Tibial artery (tissue), 4 donors: ENCODE results near the gene IQCF6.
A peak's percentile ranks its signal among the peaks of the same experiment; 100 is the strongest.
"Not testable (repeated sequence)": the region's sequence is repeated elsewhere in the genome, so short reads cannot be mapped to it uniquely, and the experiment has no call there.

Experiments
- DNase-seq, 2 donors: peaks; one replicate each; pipeline ENCODE4 v3.0.0-alpha.2; 2019
- H3K27ac ChIP-seq, 2 donors: fragments of 200-600 bp; sonication (generic) in 1 of 2; 1 replicate in 1 of 2; 2 replicates in 1 of 2; pipeline ENCODE4 v1.5.1; 2018 to 2019; ENCODE audit warnings: mild to moderate bottlenecking in 1 of 2
- H3K27me3 ChIP-seq, 2 donors: fragments of 200-600 bp; sonication (generic) in 1 of 2; one replicate each; pipeline versions ENCODE4 v1.5.1 to v1.6.0; 2016 to 2019
- H3K36me3 ChIP-seq, 3 donors: fragments of 200-600 bp; sonication (generic) in 2 of 3; one replicate each; pipeline ENCODE4 v1.5.1; 2016 to 2019; ENCODE audit warnings: mild to moderate bottlenecking in 2 of 3
- H3K4me1 ChIP-seq, 4 donors: fragments of 200-600 bp; sonication (generic) in 2 of 4; 1 replicate in 3 of 4; 2 replicates in 1 of 4; pipeline ENCODE4 v1.5.1; 2016 to 2019
- H3K4me3 ChIP-seq, 2 donors: fragments of 200-600 bp; sonication (generic) in 1 of 2; 1 replicate in 1 of 2; 2 replicates in 1 of 2; pipeline ENCODE4 v1.5.1; 2018 to 2019; ENCODE audit warnings: mild to moderate bottlenecking in 2 of 2
- H3K9me3 ChIP-seq, 3 donors: fragments of 200-600 bp; sonication (generic) in 1 of 3; one replicate each; pipeline ENCODE4 v1.5.1; 2016 to 2019
- CTCF ChIP-seq, 2 experiments: fragments of 200-600 bp in 1 of 2; fragments of 450-650 bp in 1 of 2; IDR thresholded peaks; one replicate each; pipeline ENCODE4 v1.5.1; 2017 to 2019; ENCODE audit warnings: antibody characterized with exemption in 2 of 2, mild to moderate bottlenecking in 1 of 2, moderate library complexity in 1 of 2
- intact Hi-C: fragments of 100-400 bp; cut with DNase I; formaldehyde crosslinking; loops from one replicate; pipeline ENCODE4 v1.15.0; 2023; ENCODE audit warnings: low total_unique reads

IQCF6 gene

GRCh38 chr3:51748327-51748726 lies 30.7 kb downstream of the IQCF6 start:
- Histone ChIP-seq H3K4me1 (no peaks in the 10 kb centered on the region), H3K4me3 (no peak overlapping the region), H3K27ac (no peak overlapping the region), H3K27me3 (no peaks in the 10 kb centered on the region), H3K36me3 (no peaks in the 10 kb centered on the region), H3K9me3 (no peaks in the 10 kb centered on the region)
- no peak for TF ChIP-seq CTCF (IDR thresholded peaks at IDR 0.05)
- intact Hi-C loops: no loop called here
- no peak for DNase-seq

GRCh38 chr3:51747840-51748239 lies 31.2 kb downstream of the IQCF6 start:
- intact Hi-C loops: no loop called here
- H3K36me3 ChIP-seq: no peaks in the 10 kb centered on the region

GRCh38 chr3:51742978-51743377 lies 36.1 kb downstream of the IQCF6 start:
- intact Hi-C loops, H3K36me3 ChIP-seq, H3K4me3 ChIP-seq, H3K27me3 ChIP-seq, H3K27ac ChIP-seq, H3K9me3 ChIP-seq, H3K4me1 ChIP-seq: not testable (repeated sequence)
- peak in 1 of 2 donors; percentile 45 for DNase-seq

More at GRCh38 chr3:51747840-51748239, 31.2 kb downstream of the IQCF6 start:
- H3K4me1 ChIP-seq: no peaks in the 10 kb centered on the region
- H3K4me3 ChIP-seq: no peak overlapping the region
- DNase-seq: no peak
- no peaks in the 10 kb centered on the region for H3K9me3 ChIP-seq
- H3K27me3 ChIP-seq: no peaks in the 10 kb centered on the region
- TF ChIP-seq CTCF (IDR thresholded peaks at IDR 0.05): no peak
- no peak overlapping the region for H3K27ac ChIP-seq

- H3K36me3 ChIP-seq, H3K27me3 ChIP-seq, H3K4me3 ChIP-seq, H3K4me1 ChIP-seq, H3K27ac ChIP-seq, H3K9me3 ChIP-seq, intact Hi-C loops, DNase-seq: not testable (repeated sequence)
Measured at GRCh38 chr3:51742320-51742719, 36.7 kb downstream of the IQCF6 start.

GRCh38 chr3:51739110-51739509 lies 39.9 kb downstream of the IQCF6 start:
- no peak for DNase-seq
- no peak overlapping the region for H3K4me3 ChIP-seq
- no peaks in the 10 kb centered on the region for H3K36me3 ChIP-seq
- intact Hi-C loops: no loop called here
- no peak for TF ChIP-seq CTCF (IDR thresholded peaks at IDR 0.05)
- no peaks in the 10 kb centered on the region for H3K4me1 ChIP-seq
- H3K27ac ChIP-seq: no peak overlapping the region
- H3K27me3 ChIP-seq: no peaks in the 10 kb centered on the region
- no peaks in the 10 kb centered on the region for H3K9me3 ChIP-seq

GRCh38 chr3:51735950-51736349 lies 43.1 kb downstream of the IQCF6 start:
- H3K27ac ChIP-seq: no peak overlapping the region
- H3K4me1 ChIP-seq: no peaks in the 10 kb centered on the region
- no peaks in the 10 kb centered on the region for H3K36me3 ChIP-seq
- H3K27me3 ChIP-seq: no peaks in the 10 kb centered on the region
- no peak for TF ChIP-seq CTCF (IDR thresholded peaks at IDR 0.05)
- H3K9me3 ChIP-seq: no peaks in the 10 kb centered on the region
- H3K4me3 ChIP-seq: no peak overlapping the region
- DNase-seq: no peak
- intact Hi-C loops: no loop called here

- Histone ChIP-seq H3K4me3 (no peak overlapping the region), H3K9me3 (no peaks in the 10 kb centered on the region), H3K27me3 (no peaks in the 10 kb centered on the region), H3K36me3 (no peaks in the 10 kb centered on the region), H3K27ac (no peak overlapping the region), H3K4me1 (no peaks in the 10 kb centered on the region)
- DNase-seq: no peak
- TF ChIP-seq CTCF (IDR thresholded peaks at IDR 0.05): no peak
- intact Hi-C loops: no loop called here
Measured at GRCh38 chr3:51735039-51735438, 44.0 kb downstream of the IQCF6 start.
